ENCODE measurements around the gene PANK4.

PANK4 gene

GRCh38 chr1:2492091-2492490 lies 34.3 kb downstream of the PANK4 start:
- no peak for ATAC-seq
- TF ChIP-seq GLIS3 (CRISPR knock-in tag; IDR thresholded peaks at IDR 0.05) (no peak), OSR1 (CRISPR knock-in tag; IDR thresholded peaks at IDR 0.05) (no peak), CSDC2 (CRISPR knock-in tag; IDR thresholded peaks at IDR 0.05) (no peak), PATZ1 (CRISPR knock-in tag; IDR thresholded peaks at IDR 0.05; ENCODE audit: borderline replicate concordance) (no peak), ISL1 (CRISPR knock-in tag; IDR thresholded peaks at IDR 0.05) (no peak), POU6F1 (CRISPR knock-in tag; IDR thresholded peaks at IDR 0.05; ENCODE audit: borderline replicate concordance, low read depth) (no peak), TSHZ2 (CRISPR knock-in tag; IDR thresholded peaks at IDR 0.05) (no peak), ZNF70 (CRISPR knock-in tag; IDR thresholded peaks at IDR 0.05) (no peak), CSRNP3 (CRISPR knock-in tag; IDR thresholded peaks at IDR 0.05) (no peak), TCF4 (CRISPR knock-in tag; IDR thresholded peaks at IDR 0.05; ENCODE audit: borderline replicate concordance) (no peak), SNAI2 (CRISPR knock-in tag; IDR thresholded peaks at IDR 0.05) (no peak), ZFP30 (CRISPR knock-in tag; IDR thresholded peaks at IDR 0.05) (no peak), ZNF565 (CRISPR knock-in tag; conservative IDR thresholded peaks at IDR 0.05; ENCODE audit: low read depth) (no peak), PPARA (CRISPR knock-in tag; IDR thresholded peaks at IDR 0.05; ENCODE audit: borderline replicate concordance) (no peak), RARB (CRISPR knock-in tag; IDR thresholded peaks at IDR 0.05) (no peak), CREB5 (CRISPR knock-in tag; IDR thresholded peaks at IDR 0.05; ENCODE audit: low read depth) (no peak), ZFP3 (CRISPR knock-in tag; IDR thresholded peaks at IDR 0.05) (no peak)

- TF ChIP-seq TCF4 (CRISPR knock-in tag; IDR thresholded peaks at IDR 0.05; ENCODE audit: borderline replicate concordance) (no peak), TSHZ2 (CRISPR knock-in tag; IDR thresholded peaks at IDR 0.05) (no peak), CREB5 (CRISPR knock-in tag; IDR thresholded peaks at IDR 0.05; ENCODE audit: low read depth) (no peak), SNAI2 (CRISPR knock-in tag; IDR thresholded peaks at IDR 0.05) (no peak), ZNF565 (CRISPR knock-in tag; conservative IDR thresholded peaks at IDR 0.05; ENCODE audit: low read depth) (no peak), ZNF70 (CRISPR knock-in tag; IDR thresholded peaks at IDR 0.05) (no peak), CSRNP3 (CRISPR knock-in tag; IDR thresholded peaks at IDR 0.05) (no peak), CSDC2 (CRISPR knock-in tag; IDR thresholded peaks at IDR 0.05) (no peak), BACH2 (CRISPR knock-in tag; IDR thresholded peaks at IDR 0.05; ENCODE audit: borderline replicate concordance) (no peak), ZC3H10 (CRISPR knock-in tag; IDR thresholded peaks at IDR 0.05) (no peak), ZNF8 (CRISPR knock-in tag; IDR thresholded peaks at IDR 0.05) (no peak), PATZ1 (CRISPR knock-in tag; IDR thresholded peaks at IDR 0.05; ENCODE audit: borderline replicate concordance) (no peak)
These were observed 36.8 kb downstream of the PANK4 start for GRCh38 chr1:2489615-2490014.

More at GRCh38 chr1:2489615-2490014, 36.8 kb downstream of the PANK4 start:
- ATAC-seq, result no peak

Data from SK-N-SH treated with all-trans-retinoic acid at 6 μM for 48 hours (cell line).